Left renal cortex interstitium (tissue), 4 donors: ENCODE results near the gene DLG3. TPM values are rescaled to one million over a fixed set of nuclear protein-coding genes. Genes with fewer than 3 reads are reported as not detected.
"Not testable (repeated sequence)": the region's sequence is repeated elsewhere in the genome, so short reads cannot be mapped to it uniquely, and the experiment has no call there.

ENCODE experiments used
- DNase-seq, 4 donors: peaks; one replicate each; pipeline ENCODE4 v3.0.0-alpha.2; 2013; ENCODE audit warnings: low read depth in 4 of 4, low spot score in 2 of 4, missing footprints in 1 of 4
- polyA plus RNA-seq, 4 donors: library from polyadenylated mRNA; unstranded; fragments of 120-200 nt; gene quantifications; one replicate each; pipeline ENCODE4 v1.2.1, GENCODE V29; 2013; ENCODE audit not compliant: insufficient read length in 4 of 4

DLG3 gene
- polyA plus RNA-seq, 4 donors = 38.5 to 42.8 (median 40.0) TPM

GRCh38 chrX:70509078-70509477 is 64.4 kb downstream of the DLG3 start:
- no peak for DNase-seq

GRCh38 chrX:70515270-70515669 is 70.6 kb downstream of the DLG3 start:
- DNase-seq = not testable (repeated sequence)

- DNase-seq = not testable (repeated sequence)
Measured at GRCh38 chrX:70515692-70516091, 71.1 kb downstream of the DLG3 start.

GRCh38 chrX:70525733-70526132 is 81.1 kb downstream of the DLG3 start:
- DNase-seq = no peak

- no peak for DNase-seq
Measured at GRCh38 chrX:70527053-70527452, 82.4 kb downstream of the DLG3 start.

- no peak for DNase-seq
Measured at GRCh38 chrX:70527610-70528345, 83.1 kb downstream of the DLG3 start.

- DNase-seq = no peak
Measured at GRCh38 chrX:70535198-70535597, 90.6 kb downstream of the DLG3 start.

GRCh38 chrX:70549429-70549828 is 104.8 kb downstream of the DLG3 start:
- DNase-seq = no peak

GRCh38 chrX:70552130-70552704 is 107.6 kb downstream of the DLG3 start:
- DNase-seq = no peak

- DNase-seq = no peak
Measured at GRCh38 chrX:70553516-70553915, 108.9 kb downstream of the DLG3 start.

- no peak for DNase-seq
Measured at GRCh38 chrX:70554081-70554480, 109.4 kb downstream of the DLG3 start.

- no peak for DNase-seq
Measured at GRCh38 chrX:70554523-70554922, 109.9 kb downstream of the DLG3 start.

GRCh38 chrX:70554948-70555347 is 110.3 kb downstream of the DLG3 start:
- no peak for DNase-seq

Other genes starting within 250 kb of the DLG3 start
- under 1 TPM in 2 of 4 donors, not detected in 2; 0.30 to 0.43 TPM for gene AWAT1, start 210.2 kb upstream of the DLG3 start, polyA plus RNA-seq
- gene P2RY4, start 184.6 kb upstream of the DLG3 start, polyA plus RNA-seq = under 1 TPM; 0.14 to 0.77 (median 0.34) TPM
- gene ARR3, start 176.5 kb upstream of the DLG3 start, polyA plus RNA-seq = 1 to 10 TPM in 2 of 4 donors, under 1 TPM in 2; 0.27 to 2.3 (median 0.90) TPM
- 1 to 10 TPM in 3 of 4 donors, under 1 TPM in 1; 0.72 to 1.2 (median 1.0) TPM for gene RAB41, start 162.7 kb upstream of the DLG3 start, polyA plus RNA-seq
- gene PDZD11, start 154.9 kb upstream of the DLG3 start, polyA plus RNA-seq = 10 to 100 TPM; 48.4 to 62.2 (median 52.6) TPM
- 10 to 100 TPM; 16.1 to 17.9 (median 16.7) TPM for gene KIF4A, start 154.7 kb upstream of the DLG3 start, polyA plus RNA-seq
- 1 to 10 TPM in 3 of 4 donors, under 1 TPM in 1; 0.95 to 1.7 (median 1.6) TPM for gene GDPD2, start 21.5 kb upstream of the DLG3 start, polyA plus RNA-seq